Measurements from ENCODE around the gene ENOSF1.

DNA sequence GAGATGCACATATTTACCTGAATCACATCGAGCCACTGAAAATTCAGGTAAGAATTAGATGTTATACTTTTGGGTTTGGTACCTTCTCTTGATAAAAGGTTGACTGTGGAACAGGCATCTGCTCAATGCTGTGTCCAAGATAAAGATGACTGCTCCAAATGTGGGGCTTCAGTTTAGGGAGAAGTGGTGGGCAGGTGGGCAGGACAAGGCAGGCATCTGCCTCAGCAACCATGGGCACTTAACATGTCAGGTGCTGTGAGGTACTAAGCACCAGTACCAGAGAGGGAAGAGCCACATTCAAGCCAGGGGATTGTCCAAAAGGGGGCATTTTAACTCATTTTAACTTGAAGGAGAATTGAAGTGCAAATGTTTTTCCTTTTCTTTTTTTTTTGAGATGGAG is 41.0 kb downstream of the ENOSF1 start:
- TF ChIP-seq, protein P1, sequence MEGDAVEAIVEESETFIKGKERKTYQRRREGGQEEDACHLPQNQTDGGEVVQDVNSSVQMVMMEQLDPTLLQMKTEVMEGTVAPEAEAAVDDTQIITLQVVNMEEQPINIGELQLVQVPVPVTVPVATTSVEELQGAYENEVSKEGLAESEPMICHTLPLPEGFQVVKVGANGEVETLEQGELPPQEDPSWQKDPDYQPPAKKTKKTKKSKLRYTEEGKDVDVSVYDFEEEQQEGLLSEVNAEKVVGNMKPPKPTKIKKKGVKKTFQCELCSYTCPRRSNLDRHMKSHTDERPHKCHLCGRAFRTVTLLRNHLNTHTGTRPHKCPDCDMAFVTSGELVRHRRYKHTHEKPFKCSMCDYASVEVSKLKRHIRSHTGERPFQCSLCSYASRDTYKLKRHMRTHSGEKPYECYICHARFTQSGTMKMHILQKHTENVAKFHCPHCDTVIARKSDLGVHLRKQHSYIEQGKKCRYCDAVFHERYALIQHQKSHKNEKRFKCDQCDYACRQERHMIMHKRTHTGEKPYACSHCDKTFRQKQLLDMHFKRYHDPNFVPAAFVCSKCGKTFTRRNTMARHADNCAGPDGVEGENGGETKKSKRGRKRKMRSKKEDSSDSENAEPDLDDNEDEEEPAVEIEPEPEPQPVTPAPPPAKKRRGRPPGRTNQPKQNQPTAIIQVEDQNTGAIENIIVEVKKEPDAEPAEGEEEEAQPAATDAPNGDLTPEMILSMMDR (IDR thresholded peaks at IDR 0.05): no peak
- TF ChIP-seq POLR2A (IDR thresholded peaks at IDR 0.05): no peak

Measured in Peyer's patch (tissue), 4 donors.